ENCODE measurements around the gene RFX4. TPM values are rescaled to one million over a fixed set of nuclear protein-coding genes. Genes with fewer than 3 reads are reported as not detected.

Gene RFX4
- total and polyA plus RNA-seq, 10 of the 15 experiments (the other 5 are each of a cell fraction or from before 2014, with no cell fraction given) = 0.02 to 0.23 TPM; not detected in 8

- Histone ChIP-seq H3K79me2 (ENCODE audit: control insufficient read depth, insufficient read depth, low read length) (no peaks in the 10 kb centered on the region), H4K20me1 (ENCODE audit: control insufficient read depth, insufficient read depth) (no peaks in the 10 kb centered on the region), H3K36me3 (ENCODE audit: control insufficient read depth in 2 of 2, insufficient read depth in 2 of 2, low read length in 1 of 2) (no peaks in the 10 kb centered on the region), H3K27ac (ENCODE audit: control insufficient read depth, insufficient read depth) (no peak overlapping the region), H3K9me3 (replicated peaks; ENCODE audit: control insufficient read depth, insufficient read depth, low read length) (no peaks in the 10 kb centered on the region), H3K27me3 (replicated peaks in 1 of 2; ENCODE audit: control insufficient read depth in 2 of 2, insufficient read depth in 2 of 2, low read length in 1 of 2) (no peaks in the 10 kb centered on the region), H2AFZ (ENCODE audit: control insufficient read depth, low read depth, low read length) (no peak overlapping the region), H3K9ac (ENCODE audit: control insufficient read depth, insufficient read depth, low read length) (no peak overlapping the region), H3K4me2 (ENCODE audit: control insufficient read depth, insufficient read depth) (no peak overlapping the region), H3K4me3 (no peak overlapping the region), H3K4me1 (ENCODE audit: control insufficient read depth, insufficient read depth, low read length) (no peaks in the 10 kb centered on the region)
- in situ Hi-C loops (cut with MboI) = no loop called here
- ChIA-PET RAD21 (ENCODE audit: unreplicated experiment) (no interaction called here), SMC1A (ENCODE audit: uncharacterized antibody, unreplicated experiment) (no interaction called here), POLR2A (no interaction called here), CTCF (no interaction called here)
- WGBS (ENCODE audit: insufficient coverage, insufficient replicate concordance, low lambda C conversion rate, missing lambda C conversion rate) = 9% methylated on average over 1 of the region's 1 CpG
- intact Hi-C loops (cut with micrococcal nuclease; ENCODE audit: unreplicated experiment) = no loop called here
- no TSS peak for BruUV-seq (replicated peaks)
- no peak for FAIRE-seq
- no peak for ATAC-seq
- no peak for DNase-seq (ENCODE audit: low read depth, low spot score)
- no peak for TF ChIP-seq ZBED1 (IDR thresholded peaks at IDR 0.05; ENCODE audit: borderline replicate concordance)
- TF ChIP-seq BACH1 (IDR thresholded peaks at IDR 0.05; ENCODE audit: borderline replicate concordance) = no peak
- TF ChIP-seq E2F8 (IDR thresholded peaks at IDR 0.05; ENCODE audit: low read depth, partially characterized antibody) = no peak
- no peak for TF ChIP-seq RAD51 (IDR thresholded peaks at IDR 0.05)
- no peak for TF ChIP-seq GATAD2B (conservative IDR thresholded peaks at IDR 0.05; ENCODE audit: low read depth)
- no peak for TF ChIP-seq ZNF592 (IDR thresholded peaks at IDR 0.05)
- no peak for TF ChIP-seq SREBF1 (IDR thresholded peaks at IDR 0.05; ENCODE audit: low read length)
- no peak for TF ChIP-seq IKZF2 (IDR thresholded peaks at IDR 0.05)
Observed at GRCh38 chr12:106633451-106633823, 50.6 kb downstream of the RFX4 start.

All from GM12878 (cell line).